ENCODE results near the gene GABBR2.

- TF ChIP-seq, protein P1, sequence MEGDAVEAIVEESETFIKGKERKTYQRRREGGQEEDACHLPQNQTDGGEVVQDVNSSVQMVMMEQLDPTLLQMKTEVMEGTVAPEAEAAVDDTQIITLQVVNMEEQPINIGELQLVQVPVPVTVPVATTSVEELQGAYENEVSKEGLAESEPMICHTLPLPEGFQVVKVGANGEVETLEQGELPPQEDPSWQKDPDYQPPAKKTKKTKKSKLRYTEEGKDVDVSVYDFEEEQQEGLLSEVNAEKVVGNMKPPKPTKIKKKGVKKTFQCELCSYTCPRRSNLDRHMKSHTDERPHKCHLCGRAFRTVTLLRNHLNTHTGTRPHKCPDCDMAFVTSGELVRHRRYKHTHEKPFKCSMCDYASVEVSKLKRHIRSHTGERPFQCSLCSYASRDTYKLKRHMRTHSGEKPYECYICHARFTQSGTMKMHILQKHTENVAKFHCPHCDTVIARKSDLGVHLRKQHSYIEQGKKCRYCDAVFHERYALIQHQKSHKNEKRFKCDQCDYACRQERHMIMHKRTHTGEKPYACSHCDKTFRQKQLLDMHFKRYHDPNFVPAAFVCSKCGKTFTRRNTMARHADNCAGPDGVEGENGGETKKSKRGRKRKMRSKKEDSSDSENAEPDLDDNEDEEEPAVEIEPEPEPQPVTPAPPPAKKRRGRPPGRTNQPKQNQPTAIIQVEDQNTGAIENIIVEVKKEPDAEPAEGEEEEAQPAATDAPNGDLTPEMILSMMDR (IDR thresholded peaks at IDR 0.05; ENCODE audit: control extremely low read depth in 1 of 3, insufficient read depth in 1 of 3, low read depth in 1 of 3, low read length in 3 of 3) = no peak
- TF ChIP-seq ZNF274 (IDR thresholded peaks at IDR 0.05; ENCODE audit: borderline replicate concordance, extremely low read depth, low read length) (no peak), TBP (IDR thresholded peaks at IDR 0.05; ENCODE audit: low read depth, low read length) (no peak), RNF2 (IDR thresholded peaks at IDR 0.05; ENCODE audit: borderline replicate concordance, low read depth, low read length, missing control alignments, poor library complexity, severe bottlenecking) (no peak), POLR2A (IDR thresholded peaks at IDR 0.05; ENCODE audit: control extremely low read depth in 1 of 2, low read depth in 2 of 2, low read length in 2 of 2) (no peak), POLR2AphosphoS5 (IDR thresholded peaks at IDR 0.05; ENCODE audit: low read depth, low read length) (no peak), CBX5 (IDR thresholded peaks at IDR 0.05; ENCODE audit: low read depth, low read length) (no peak), SUZ12 (IDR thresholded peaks at IDR 0.05; ENCODE audit: low read length) (no peak), HDAC6 (IDR thresholded peaks at IDR 0.05; ENCODE audit: low read depth, low read length) (no peak)
Measured at GRCh38 chr9:98324801-98325200, 383.9 kb downstream of the GABBR2 start.

All from H1 (cell line).